GM12864 (cell line): ENCODE results near the gene NXNL1.

Experiments used
- DNase-seq: peaks from one replicate; pipeline ENCODE4 v3.0.0-alpha.2; 2011; ENCODE audit warnings: low read depth
- H3K4me3 ChIP-seq: 2 replicates; pipeline ENCODE4 v1.5.1; 2011; ENCODE audit warnings: mild to moderate bottlenecking, low read depth, low read length, control low read depth
- TF ChIP-seq, protein P1 (sequence below): IDR thresholded peaks from 2 replicates; pipeline ENCODE4 v1.5.1; 2011; ENCODE audit warnings: low read depth, mild to moderate bottlenecking, moderate library complexity, low read length, control low read depth, inconsistent platforms; ENCODE audit errors: missing control alignments

NXNL1 gene

DNA sequence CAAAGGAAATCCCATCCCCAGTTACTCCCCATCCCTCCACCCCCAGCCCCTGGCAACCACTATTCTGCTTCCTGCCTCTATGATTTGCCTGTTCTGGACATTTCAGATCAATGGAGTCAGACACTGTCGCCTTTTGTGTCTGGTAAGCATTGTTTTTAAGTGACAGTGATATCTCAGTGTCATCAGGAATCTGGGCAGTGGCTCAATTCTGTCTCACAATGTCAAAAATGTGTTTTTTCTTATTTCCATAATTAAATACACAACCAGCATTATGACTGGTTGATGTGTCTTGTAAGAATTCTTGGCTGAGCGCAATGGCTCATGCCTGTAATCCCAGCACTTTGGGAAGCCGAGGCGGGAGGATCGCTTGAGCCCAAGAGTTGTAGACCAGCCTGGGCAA, 30.6 kb upstream of the NXNL1 start:
- TF ChIP-seq, protein P1, sequence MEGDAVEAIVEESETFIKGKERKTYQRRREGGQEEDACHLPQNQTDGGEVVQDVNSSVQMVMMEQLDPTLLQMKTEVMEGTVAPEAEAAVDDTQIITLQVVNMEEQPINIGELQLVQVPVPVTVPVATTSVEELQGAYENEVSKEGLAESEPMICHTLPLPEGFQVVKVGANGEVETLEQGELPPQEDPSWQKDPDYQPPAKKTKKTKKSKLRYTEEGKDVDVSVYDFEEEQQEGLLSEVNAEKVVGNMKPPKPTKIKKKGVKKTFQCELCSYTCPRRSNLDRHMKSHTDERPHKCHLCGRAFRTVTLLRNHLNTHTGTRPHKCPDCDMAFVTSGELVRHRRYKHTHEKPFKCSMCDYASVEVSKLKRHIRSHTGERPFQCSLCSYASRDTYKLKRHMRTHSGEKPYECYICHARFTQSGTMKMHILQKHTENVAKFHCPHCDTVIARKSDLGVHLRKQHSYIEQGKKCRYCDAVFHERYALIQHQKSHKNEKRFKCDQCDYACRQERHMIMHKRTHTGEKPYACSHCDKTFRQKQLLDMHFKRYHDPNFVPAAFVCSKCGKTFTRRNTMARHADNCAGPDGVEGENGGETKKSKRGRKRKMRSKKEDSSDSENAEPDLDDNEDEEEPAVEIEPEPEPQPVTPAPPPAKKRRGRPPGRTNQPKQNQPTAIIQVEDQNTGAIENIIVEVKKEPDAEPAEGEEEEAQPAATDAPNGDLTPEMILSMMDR, result no peak

DNA sequence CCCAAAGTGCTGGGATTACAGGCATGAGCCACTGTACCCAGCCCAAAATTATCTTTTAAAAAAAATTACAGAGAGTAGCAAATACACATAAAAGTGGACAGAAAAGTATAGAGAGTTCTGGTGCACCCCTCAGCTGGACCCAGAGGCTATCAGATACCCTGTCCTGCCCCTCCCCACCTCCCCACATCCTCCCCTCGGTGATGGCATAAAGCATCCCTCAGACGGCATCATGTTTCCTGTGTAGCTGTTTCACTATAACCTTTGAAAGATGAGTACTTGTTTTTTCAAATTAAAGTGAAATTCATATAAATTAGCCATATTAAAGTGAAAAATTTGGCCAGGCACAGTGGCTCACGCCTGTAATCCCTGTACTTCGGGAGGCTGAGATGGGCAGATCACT, 29.7 kb upstream of the NXNL1 start:
- no peak for DNase-seq
- TF ChIP-seq, protein P1, result no peak
- H3K4me3 ChIP-seq, result no peak overlapping the region

More for the DNA sequence above, 30.6 kb upstream of the NXNL1 start:
- H3K4me3 ChIP-seq, result no peak overlapping the region
- no peak for DNase-seq

DNA sequence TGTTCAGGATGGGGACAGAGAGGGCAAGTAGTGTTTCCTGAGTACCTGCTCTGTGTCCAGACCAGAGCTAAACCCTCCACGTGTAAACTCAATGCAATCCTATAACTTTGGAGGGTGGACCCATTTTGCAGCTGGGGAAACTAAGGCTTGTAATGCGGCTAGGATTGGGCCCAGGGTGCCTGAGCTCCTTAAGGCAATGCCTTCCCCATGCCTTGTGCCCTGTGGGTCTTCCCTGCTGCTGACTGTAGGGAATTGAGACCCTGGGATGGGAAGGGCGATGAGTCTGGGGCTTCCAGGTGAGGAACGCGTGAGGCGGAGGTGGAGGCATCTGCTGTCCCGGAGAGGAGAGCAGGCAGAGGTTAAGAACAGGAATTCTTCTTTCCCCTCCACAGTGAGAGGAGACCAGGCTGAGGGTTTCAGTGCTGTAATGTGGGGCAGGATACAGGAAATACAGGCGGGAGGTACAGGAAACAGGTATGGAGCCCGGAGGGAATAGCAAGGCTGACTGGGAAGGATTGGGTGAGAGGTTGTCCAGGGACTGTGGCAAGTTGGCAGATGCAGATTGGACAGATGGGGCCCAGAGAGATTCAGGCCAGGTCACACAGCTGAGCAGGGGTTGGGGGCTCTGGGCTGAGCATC, 28.8 kb upstream of the NXNL1 start:
- TF ChIP-seq, protein P1, result no peak
- DNase-seq, result no peak
- no peak overlapping the region for H3K4me3 ChIP-seq

DNA sequence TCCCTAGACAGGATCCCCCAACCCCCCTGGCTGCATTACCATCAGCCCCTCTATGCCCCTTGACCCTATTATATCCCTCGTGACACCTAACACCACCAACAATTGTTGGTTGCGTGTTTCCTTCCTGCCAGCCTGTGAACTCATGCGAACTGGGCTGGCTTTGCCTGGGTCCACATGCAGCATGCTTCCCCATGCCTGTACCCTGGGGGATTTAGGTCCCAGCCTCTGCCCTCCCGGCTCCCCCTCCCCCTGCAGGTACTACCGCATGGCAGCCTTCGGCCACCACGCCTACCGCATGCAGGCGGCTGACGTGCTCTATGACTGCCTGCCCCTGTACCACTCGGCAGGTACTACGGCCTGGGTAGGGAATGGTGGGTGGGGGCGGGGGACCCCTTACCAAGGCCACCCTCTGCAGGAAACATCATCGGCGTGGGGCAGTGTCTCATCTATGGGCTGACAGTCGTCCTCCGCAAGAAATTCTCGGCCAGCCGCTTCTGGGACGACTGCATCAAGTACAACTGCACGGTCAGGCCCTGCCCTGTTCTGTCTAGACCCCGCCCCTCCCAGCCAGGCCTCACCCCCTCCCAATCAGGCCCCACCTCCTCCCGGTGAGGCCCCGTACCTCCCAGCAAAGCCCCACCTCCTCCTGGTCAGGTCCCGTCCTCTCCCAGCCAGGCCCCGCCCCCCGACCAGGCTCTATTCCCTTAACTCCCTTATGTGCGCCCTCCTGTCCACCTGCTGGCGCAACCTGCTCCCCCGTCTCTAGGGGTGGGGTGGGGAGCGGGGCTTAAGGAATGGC, 28.1 kb upstream of the NXNL1 start:
- no peak overlapping the region for H3K4me3 ChIP-seq
- TF ChIP-seq, protein P1, result peak; percentile 29
- DNase-seq, result peak; percentile 50

DNA sequence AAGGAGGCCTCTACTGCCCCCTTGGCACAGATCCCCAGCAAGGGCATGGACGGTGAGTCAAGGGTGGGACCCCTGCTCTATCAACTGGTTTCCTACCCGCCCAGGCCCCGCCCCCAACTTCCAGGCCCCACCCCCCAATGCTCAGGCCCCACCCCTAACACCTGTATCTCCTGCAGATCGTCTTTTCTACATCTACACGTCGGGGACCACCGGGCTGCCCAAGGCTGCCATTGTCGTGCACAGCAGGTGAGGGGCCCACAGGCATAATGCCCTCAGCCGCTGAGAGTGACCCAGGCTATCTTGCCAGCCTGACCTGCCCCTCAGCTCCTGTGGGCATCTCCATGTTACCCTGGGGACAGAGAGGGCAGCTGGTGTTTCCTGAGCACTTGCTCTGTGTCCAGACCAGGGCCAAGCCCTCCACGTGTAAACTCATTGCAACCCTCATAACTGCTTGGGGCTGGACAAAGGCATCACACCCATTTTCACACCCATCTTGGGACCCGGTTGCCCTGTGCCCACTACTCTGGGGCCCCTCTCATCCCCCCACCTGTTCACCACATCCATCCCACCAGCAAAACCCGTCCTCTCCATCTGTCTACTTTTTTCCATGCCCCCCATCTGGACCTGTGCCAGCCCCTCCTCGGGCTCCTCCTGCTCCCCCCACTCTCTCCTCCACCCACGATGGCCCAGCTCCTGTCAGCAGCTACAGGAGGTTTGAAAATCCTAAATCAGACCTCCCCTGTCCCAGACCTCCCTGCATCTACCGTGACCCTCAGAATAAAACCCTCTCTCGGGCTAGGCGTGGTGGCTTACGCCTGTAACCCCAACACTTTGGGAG, 26.8 kb upstream of the NXNL1 start:
- H3K4me3 ChIP-seq, result no peak overlapping the region
- DNase-seq, result no peak
- TF ChIP-seq, protein P1, result no peak

DNA sequence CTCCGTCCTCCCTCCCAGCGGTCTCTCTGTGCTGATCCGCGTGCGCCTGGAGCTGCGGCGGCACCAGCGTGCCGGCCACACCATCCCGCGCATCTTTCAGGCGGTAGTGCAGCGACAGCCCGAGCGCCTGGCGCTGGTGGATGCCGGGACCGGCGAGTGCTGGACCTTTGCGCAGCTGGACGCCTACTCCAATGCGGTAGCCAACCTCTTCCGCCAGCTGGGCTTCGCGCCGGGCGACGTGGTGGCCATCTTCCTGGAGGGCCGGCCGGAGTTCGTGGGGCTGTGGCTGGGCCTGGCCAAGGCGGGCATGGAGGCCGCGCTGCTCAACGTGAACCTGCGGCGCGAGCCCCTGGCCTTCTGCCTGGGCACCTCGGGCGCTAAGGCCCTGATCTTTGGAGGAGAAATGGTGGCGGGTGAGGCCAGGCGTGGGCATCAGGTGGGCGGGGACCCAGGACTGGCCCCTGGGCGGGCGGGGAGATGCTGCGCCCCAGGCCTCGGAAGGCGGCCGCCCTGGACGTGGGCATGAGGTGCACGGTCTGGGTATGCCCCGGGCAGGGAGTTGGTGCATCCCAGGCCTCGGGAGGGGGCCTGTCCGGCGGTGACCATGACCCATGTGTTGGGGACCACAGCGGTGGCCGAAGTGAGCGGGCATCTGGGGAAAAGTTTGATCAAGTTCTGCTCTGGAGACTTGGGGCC, 26.0 kb upstream of the NXNL1 start:
- DNase-seq, result no peak
- TF ChIP-seq, protein P1, result no peak
- H3K4me3 ChIP-seq, result no peak overlapping the region
